ENCODE measurements around the gene NPLOC4. TPM values are rescaled to one million over a fixed set of nuclear protein-coding genes. Genes with fewer than 3 reads are reported as not detected.

Gene NPLOC4
- total and polyA plus RNA-seq, 9 donors: 31.9 to 66.2 (median 49.5) TPM

GRCh38 chr17:81612172-81612970 lies 24.5 kb downstream of the NPLOC4 start:
- Histone ChIP-seq H3K27ac (ENCODE audit: low read length) (no peak overlapping the region), H3K4me3 (ENCODE audit: low read length) (no peak overlapping the region), H3K4me1 (ENCODE audit: control insufficient read depth, insufficient read depth, low read length) (peaks cover 9% of the 10 kb centered on the region), H3K9me3 (replicated peaks; ENCODE audit: control insufficient read depth, low read depth, low read length) (no peaks in the 10 kb centered on the region), H3K27me3 (ENCODE audit: control insufficient read depth, insufficient read depth, low read length) (no peaks in the 10 kb centered on the region), H3K36me3 (ENCODE audit: control insufficient read depth, insufficient read depth, low read length) (peaks cover 71% of the 10 kb centered on the region)
- DNase-seq: no peak
- WGBS (ENCODE audit: insufficient coverage): 78% methylated on average over 12 of the region's 16 CpGs

GRCh38 chr17:81609541-81610311 lies 27.2 kb downstream of the NPLOC4 start:
- peaks cover 68% of the 10 kb centered on the region for H3K36me3 ChIP-seq (ENCODE audit: control insufficient read depth, insufficient read depth, low read length)
- WGBS (ENCODE audit: insufficient coverage): 92% methylated on average over 9 of the region's 19 CpGs

GRCh38 chr17:81608605-81609004 lies 28.3 kb downstream of the NPLOC4 start:
- WGBS (ENCODE audit: insufficient coverage): 90% methylated on average over 11 of the region's 13 CpGs
- H3K36me3 ChIP-seq (ENCODE audit: control insufficient read depth, insufficient read depth, low read length): peaks cover 68% of the 10 kb centered on the region

More at GRCh38 chr17:81609541-81610311, 27.2 kb downstream of the NPLOC4 start:
- Histone ChIP-seq H3K9me3 (replicated peaks; ENCODE audit: control insufficient read depth, low read depth, low read length) (no peaks in the 10 kb centered on the region), H3K4me1 (ENCODE audit: control insufficient read depth, insufficient read depth, low read length) (peaks cover 4% of the 10 kb centered on the region), H3K27ac (ENCODE audit: low read length) (no peak overlapping the region), H3K27me3 (ENCODE audit: control insufficient read depth, insufficient read depth, low read length) (no peaks in the 10 kb centered on the region), H3K4me3 (ENCODE audit: low read length) (no peak overlapping the region)
- no peak for DNase-seq

GRCh38 chr17:81608082-81608481 lies 28.8 kb downstream of the NPLOC4 start:
- Histone ChIP-seq H3K4me1 (ENCODE audit: control insufficient read depth, insufficient read depth, low read length) (no peaks in the 10 kb centered on the region), H3K27me3 (ENCODE audit: control insufficient read depth, insufficient read depth, low read length) (no peaks in the 10 kb centered on the region), H3K9me3 (replicated peaks; ENCODE audit: control insufficient read depth, low read depth, low read length) (no peaks in the 10 kb centered on the region), H3K27ac (ENCODE audit: low read length) (no peak overlapping the region), H3K36me3 (ENCODE audit: control insufficient read depth, insufficient read depth, low read length) (peaks cover 68% of the 10 kb centered on the region), H3K4me3 (ENCODE audit: low read length) (no peak overlapping the region)
- DNase-seq: no peak
- no CpG with 5 or more reads among the region's 4 CpGs for WGBS (ENCODE audit: insufficient coverage)

More at GRCh38 chr17:81608605-81609004, 28.3 kb downstream of the NPLOC4 start:
- Histone ChIP-seq H3K27ac (ENCODE audit: low read length) (no peak overlapping the region), H3K4me3 (ENCODE audit: low read length) (no peak overlapping the region), H3K27me3 (ENCODE audit: control insufficient read depth, insufficient read depth, low read length) (no peaks in the 10 kb centered on the region), H3K9me3 (replicated peaks; ENCODE audit: control insufficient read depth, low read depth, low read length) (no peaks in the 10 kb centered on the region), H3K4me1 (ENCODE audit: control insufficient read depth, insufficient read depth, low read length) (no peaks in the 10 kb centered on the region)
- no peak for DNase-seq

- WGBS (ENCODE audit: insufficient coverage): 86% methylated on average over 2 of the region's 6 CpGs
- no peaks in the 10 kb centered on the region for H3K4me1 ChIP-seq (ENCODE audit: control insufficient read depth, insufficient read depth, low read length)
- no peak for DNase-seq
- H3K27me3 ChIP-seq (ENCODE audit: control insufficient read depth, insufficient read depth, low read length): no peaks in the 10 kb centered on the region
- no peak overlapping the region for H3K4me3 ChIP-seq (ENCODE audit: low read length)
- H3K9me3 ChIP-seq (replicated peaks; ENCODE audit: control insufficient read depth, low read depth, low read length): no peaks in the 10 kb centered on the region
- H3K36me3 ChIP-seq (ENCODE audit: control insufficient read depth, insufficient read depth, low read length): peaks cover 63% of the 10 kb centered on the region
- no peak overlapping the region for H3K27ac ChIP-seq (ENCODE audit: low read length)
Observed at GRCh38 chr17:81607431-81607830, 29.5 kb downstream of the NPLOC4 start.

- Histone ChIP-seq H3K9me3 (replicated peaks; ENCODE audit: control insufficient read depth, low read depth, low read length) (no peaks in the 10 kb centered on the region), H3K27ac (ENCODE audit: low read length) (no peak overlapping the region), H3K27me3 (ENCODE audit: control insufficient read depth, insufficient read depth, low read length) (no peaks in the 10 kb centered on the region), H3K4me1 (ENCODE audit: control insufficient read depth, insufficient read depth, low read length) (peaks cover 2% of the 10 kb centered on the region), H3K4me3 (ENCODE audit: low read length) (no peak overlapping the region), H3K36me3 (ENCODE audit: control insufficient read depth, insufficient read depth, low read length) (peaks cover 72% of the 10 kb centered on the region)
- 92% methylated on average over 7 of the region's 11 CpGs for WGBS (ENCODE audit: insufficient coverage)
- DNase-seq: no peak
Observed at GRCh38 chr17:81603846-81604610, 32.9 kb downstream of the NPLOC4 start.

GRCh38 chr17:81601525-81602120 lies 35.3 kb downstream of the NPLOC4 start:
- H3K4me3 ChIP-seq (ENCODE audit: low read length): no peak overlapping the region
- WGBS (ENCODE audit: insufficient coverage): 3% methylated on average over 3 of the region's 9 CpGs
- no peaks in the 10 kb centered on the region for H3K27me3 ChIP-seq (ENCODE audit: control insufficient read depth, insufficient read depth, low read length)
- H3K27ac ChIP-seq (ENCODE audit: low read length): no peak overlapping the region
- peaks cover 2% of the 10 kb centered on the region for H3K4me1 ChIP-seq (ENCODE audit: control insufficient read depth, insufficient read depth, low read length)
- peaks cover 67% of the 10 kb centered on the region for H3K36me3 ChIP-seq (ENCODE audit: control insufficient read depth, insufficient read depth, low read length)
- DNase-seq: peak; percentile 83
- H3K9me3 ChIP-seq (replicated peaks; ENCODE audit: control insufficient read depth, low read depth, low read length): no peaks in the 10 kb centered on the region

- Histone ChIP-seq H3K4me1 (ENCODE audit: control insufficient read depth, insufficient read depth, low read length) (peaks cover 2% of the 10 kb centered on the region), H3K4me3 (ENCODE audit: low read length) (no peak overlapping the region), H3K36me3 (ENCODE audit: control insufficient read depth, insufficient read depth, low read length) (peaks cover 72% of the 10 kb centered on the region), H3K27me3 (ENCODE audit: control insufficient read depth, insufficient read depth, low read length) (no peaks in the 10 kb centered on the region), H3K9me3 (replicated peaks; ENCODE audit: control insufficient read depth, low read depth, low read length) (no peaks in the 10 kb centered on the region), H3K27ac (ENCODE audit: low read length) (no peak overlapping the region)
- no peak for DNase-seq
- 75% methylated on average over 10 of the region's 10 CpGs for WGBS (ENCODE audit: insufficient coverage)
Observed at GRCh38 chr17:81599719-81600486, 37.0 kb downstream of the NPLOC4 start.

GRCh38 chr17:81593105-81593871 lies 43.6 kb downstream of the NPLOC4 start:
- Histone ChIP-seq H3K27me3 (ENCODE audit: control insufficient read depth, insufficient read depth, low read length) (no peaks in the 10 kb centered on the region), H3K4me1 (ENCODE audit: control insufficient read depth, insufficient read depth, low read length) (no peaks in the 10 kb centered on the region), H3K27ac (ENCODE audit: low read length) (no peak overlapping the region), H3K4me3 (ENCODE audit: low read length) (no peak overlapping the region), H3K36me3 (ENCODE audit: control insufficient read depth, insufficient read depth, low read length) (peaks cover 83% of the 10 kb centered on the region), H3K9me3 (replicated peaks; ENCODE audit: control insufficient read depth, low read depth, low read length) (no peaks in the 10 kb centered on the region)
- DNase-seq: no peak
- WGBS (ENCODE audit: insufficient coverage): 95% methylated on average over 7 of the region's 11 CpGs
